H1 (cell line): ENCODE measurements around the gene SEMA4D. TPM values are rescaled to one million over a fixed set of nuclear protein-coding genes. Genes with fewer than 3 reads are reported as not detected.

Source experiments
- ASH2L ChIP-seq: fragments of 200-600, 300-600 bp; sonication (generic); IDR thresholded peaks from one replicate; pipeline ENCODE4 v1.7.1; 2017; ENCODE audit warnings: low read length
- BRCA1 ChIP-seq: IDR thresholded peaks from 2 replicates; pipeline ENCODE4 v1.6.1; 2012; ENCODE audit warnings: low read depth, low read length, improper control_type of control experiment
- CBX8 ChIP-seq: fragments of 300-800, 300-1000 bp; sonication (generic); IDR thresholded peaks from 2 replicates; pipeline ENCODE4 v1.7.1; 2016; ENCODE audit warnings: low read depth, low read length, borderline replicate concordance
- CEBPB ChIP-seq: IDR thresholded peaks from 2 replicates; pipeline ENCODE4 v1.6.1; 2012; ENCODE audit warnings: low read depth, low read length
- CTBP2 ChIP-seq: IDR thresholded peaks from 2 replicates; pipeline ENCODE4 v1.7.0; 2011; ENCODE audit warnings: borderline replicate concordance, mild to moderate bottlenecking, moderate library complexity, mixed read lengths, low read length; ENCODE audit not compliant: insufficient read depth, insufficient read length
- EP300 ChIP-seq, 2 experiments: IDR thresholded peaks; 1 replicate in 1 of 2; 2 replicates in 1 of 2; pipeline ENCODE4 v1.6.1; 2011 to 2012; ENCODE audit warnings: low read depth in 2 of 2, low read length in 2 of 2, mild to moderate bottlenecking in 2 of 2, borderline replicate concordance in 1 of 2, inconsistent platforms in 1 of 2, moderate library complexity in 1 of 2
- FOSL1 ChIP-seq: IDR thresholded peaks from 2 replicates; pipeline ENCODE4 v1.6.1; 2011; ENCODE audit warnings: mild to moderate bottlenecking, low read depth, low read length, moderate library complexity; ENCODE audit not compliant: insufficient read depth
- GTF2F1 ChIP-seq: IDR thresholded peaks from 2 replicates; pipeline ENCODE4 v1.6.1; 2012; ENCODE audit warnings: low read depth, low read length, improper control_type of control experiment, borderline replicate concordance
- HDAC6 ChIP-seq: IDR thresholded peaks from one replicate; pipeline ENCODE4 v1.7.1; 2012; ENCODE audit warnings: low read depth, mild to moderate bottlenecking, inconsistent platforms, low read length, moderate library complexity
- KDM4A ChIP-seq: IDR thresholded peaks from one replicate; pipeline ENCODE4 v1.7.1; 2012; ENCODE audit warnings: low read depth, mild to moderate bottlenecking, moderate library complexity, low read length, inconsistent platforms; ENCODE audit not compliant: severe bottlenecking
- KDM5A ChIP-seq: fragments of 200-600 bp; IDR thresholded peaks from 2 replicates; pipeline ENCODE4 v1.7.1; 2012; ENCODE audit warnings: mild to moderate bottlenecking, low read length, inconsistent platforms, mixed read lengths
- NRF1 ChIP-seq: IDR thresholded peaks from 2 replicates; pipeline ENCODE4 v1.6.1; 2011; ENCODE audit warnings: mild to moderate bottlenecking, low read depth, low read length, improper control_type of control experiment
- PHF8 ChIP-seq: fragments of 200-600 bp; sonication (generic); conservative IDR thresholded peaks from 2 replicates; pipeline ENCODE4 v1.7.1; 2012; ENCODE audit warnings: low read depth, mild to moderate bottlenecking, inconsistent platforms, low read length, moderate library complexity
- RAD21 ChIP-seq, 2 experiments: IDR thresholded peaks in 1 of 2; conservative IDR thresholded peaks in 1 of 2; 2 replicates each; pipeline ENCODE4 v1.6.1; 2011; ENCODE audit warnings: low read depth in 2 of 2, low read length in 2 of 2, improper control_type of control experiment in 1 of 2, inconsistent platforms in 1 of 2, mild to moderate bottlenecking in 1 of 2, moderate library complexity in 1 of 2
- RFX5 ChIP-seq: IDR thresholded peaks from 2 replicates; pipeline ENCODE4 v1.6.1; 2011; ENCODE audit warnings: low read depth, low read length, improper control_type of control experiment, borderline replicate concordance
- RNF2 ChIP-seq: fragments of 200-900, 300-1000 bp; sonication (generic); IDR thresholded peaks from 2 replicates; pipeline ENCODE4 v1.7.1; 2016; ENCODE audit warnings: borderline replicate concordance, low read depth, mild to moderate bottlenecking, antibody characterized with exemption, low read length; ENCODE audit not compliant: poor library complexity, severe bottlenecking; ENCODE audit errors: missing control alignments
- SUZ12 ChIP-seq: fragments of 200-600 bp; sonication (generic); IDR thresholded peaks from 2 replicates; pipeline ENCODE4 v1.6.1; 2012; ENCODE audit warnings: mild to moderate bottlenecking, inconsistent platforms, low read length, moderate library complexity, mixed read lengths
- TAF1 ChIP-seq: IDR thresholded peaks from 2 replicates; pipeline ENCODE4 v1.6.1; 2011; ENCODE audit warnings: mild to moderate bottlenecking, low read depth, low read length
- TBP ChIP-seq: IDR thresholded peaks from 2 replicates; pipeline ENCODE4 v1.6.1; 2011; ENCODE audit warnings: low read depth, low read length, improper control_type of control experiment
- TCF12 ChIP-seq: IDR thresholded peaks from 2 replicates; pipeline ENCODE4 v1.6.1; 2011; ENCODE audit warnings: low read depth, mild to moderate bottlenecking, low read length
- ZNF274 ChIP-seq: IDR thresholded peaks from 2 replicates; pipeline ENCODE4 v1.7.0; 2012; ENCODE audit warnings: low read length, borderline replicate concordance; ENCODE audit errors: extremely low read depth
- polyA plus RNA-seq, 7 experiments: library from polyadenylated mRNA; depleted of rRNA in 3 of 7; stranded (reverse) in 5 of 7; unstranded in 2 of 7; fragments of >200 nt in 5 of 7; fragments of 200-250 nt in 2 of 7; gene quantifications; 1 replicate in 5 of 7; 2 replicates in 1 of 7; 4 replicates in 1 of 7; pipeline versions ENCODE4 v1.2.1 to v1.2.3, GENCODE V29; 2011 to 2013; ENCODE audit warnings: missing spikeins in 2 of 7, mixed read lengths in 2 of 7
- total RNA-seq: library from RNA; stranded (reverse); fragmentation: NEBNext Ultra II Directional; extraction: Animal tissue kit (Norgen Biotek cat#: 25700); gene quantifications from 2 replicates; pipeline ENCODE4 v1.2.1, GENCODE V29; 2021
- TF ChIP-seq, protein P1 (sequence below): IDR thresholded peaks from 2 replicates; pipeline ENCODE4 v1.6.1; 2012; ENCODE audit warnings: inconsistent platforms
- TF ChIP-seq, protein P2 (sequence below): IDR thresholded peaks from 2 replicates; pipeline ENCODE4 v1.6.1; 2011; ENCODE audit warnings: low read depth, mild to moderate bottlenecking, low read length; ENCODE audit not compliant: insufficient read depth

The SEMA4D gene
- total and polyA plus RNA-seq, 2 of the 8 experiments (the other 6 are each of a cell fraction or from before 2014, with no cell fraction given) = 21.0 to 70.4 TPM

DNA sequence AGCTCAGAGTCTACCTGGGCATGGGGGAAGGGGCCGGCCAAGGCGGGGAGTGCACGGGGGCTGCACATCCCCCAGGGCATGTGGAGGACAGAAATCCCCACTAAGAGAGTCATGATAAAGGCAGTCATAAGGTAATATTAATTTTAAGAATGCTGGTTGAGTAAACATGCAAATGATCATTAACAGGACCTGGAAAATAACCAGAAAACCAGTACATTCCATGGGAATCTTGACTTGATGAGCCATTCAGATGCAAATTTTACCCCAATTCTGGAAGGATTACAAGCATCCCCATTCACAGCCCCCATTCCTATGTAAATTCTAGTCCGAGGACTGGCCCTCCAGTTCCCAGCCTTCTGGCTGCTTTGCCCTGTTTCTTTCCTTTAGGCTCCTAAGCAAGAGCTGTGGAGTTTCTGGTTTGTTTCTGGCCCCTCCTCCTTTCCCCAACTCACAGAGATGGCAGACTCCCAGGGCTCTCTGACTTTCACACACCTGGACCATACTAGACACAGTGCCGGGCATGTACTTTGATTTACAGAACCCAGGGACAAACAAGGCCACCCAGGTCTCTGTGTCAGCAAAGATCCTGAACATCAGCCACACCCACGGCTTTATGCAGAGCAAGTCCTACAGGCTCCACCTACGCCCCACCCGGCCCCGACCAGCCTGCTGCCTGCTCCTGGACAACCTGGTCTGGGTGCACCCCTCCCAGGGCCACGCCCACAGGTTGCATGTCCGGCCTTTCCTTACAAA, 62.7 kb downstream of the SEMA4D start (continued):
- TF ChIP-seq TCF12 (no peak), CEBPB (no peak), NRF1 (no peak), ZNF274 (no peak), CBX8 (no peak), RAD21 (IDR thresholded peaks at IDR 0.05 in 1 of 2, conservative IDR thresholded peaks at IDR 0.05 in 1 of 2; ENCODE audit: low read depth in 2 of 2, low read length in 2 of 2) (no peak), SUZ12 (no peak), RFX5 (no peak), TBP (no peak), TAF1 (peak; percentile 42), ASH2L (peak; percentile 96), EP300 (IDR thresholded peaks at IDR 0.05; ENCODE audit: borderline replicate concordance in 1 of 2, low read depth in 2 of 2, low read length in 2 of 2) (no peak; a peak in 1 of 3 replicates), HDAC6 (no peak), BRCA1 (no peak), PHF8 (no peak), FOSL1 (no peak), KDM5A (no peak), KDM4A (no peak), GTF2F1 (no peak), RNF2 (no peak), CTBP2 (peak; percentile 32)
- TF ChIP-seq, protein P1, sequence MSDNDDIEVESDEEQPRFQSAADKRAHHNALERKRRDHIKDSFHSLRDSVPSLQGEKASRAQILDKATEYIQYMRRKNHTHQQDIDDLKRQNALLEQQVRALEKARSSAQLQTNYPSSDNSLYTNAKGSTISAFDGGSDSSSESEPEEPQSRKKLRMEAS = no peak
- TF ChIP-seq, protein P2, sequence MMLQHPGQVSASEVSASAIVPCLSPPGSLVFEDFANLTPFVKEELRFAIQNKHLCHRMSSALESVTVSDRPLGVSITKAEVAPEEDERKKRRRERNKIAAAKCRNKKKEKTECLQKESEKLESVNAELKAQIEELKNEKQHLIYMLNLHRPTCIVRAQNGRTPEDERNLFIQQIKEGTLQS = no peak
